ENCODE results near the gene CYB561D2.

Gene CYB561D2

GRCh38 chr3:50395070-50395860 lies 44.6 kb downstream of the CYB561D2 start:
- no peak for DNase-seq

GRCh38 chr3:50396502-50396901 lies 45.8 kb downstream of the CYB561D2 start:
- DNase-seq, result no peak

GRCh38 chr3:50401978-50402595 lies 51.4 kb downstream of the CYB561D2 start:
- no peak for DNase-seq

All from NCI-H1930 (cell line).